HG03571 (cell line): ENCODE results near the gene DCLK2.

Experiments used
- ATAC-seq: cut with Tn5 transposase; IDR thresholded peaks from one replicate; pipeline ENCODE4 v1.9.1; 2021; ENCODE audit not compliant: unreplicated experiment

Gene DCLK2

GRCh38 chr4:150256225-150256620 lies 178.0 kb downstream of the DCLK2 start:
- no peak for ATAC-seq

GRCh38 chr4:150256841-150257730 lies 178.8 kb downstream of the DCLK2 start:
- ATAC-seq, result no peak

- no peak for ATAC-seq
Observed at GRCh38 chr4:150258569-150258968, 180.3 kb downstream of the DCLK2 start.

- no peak for ATAC-seq
Observed at GRCh38 chr4:150259861-150260567, 181.8 kb downstream of the DCLK2 start.

- no peak for ATAC-seq
Observed at GRCh38 chr4:150261571-150261970, 183.3 kb downstream of the DCLK2 start.

- ATAC-seq, result no peak
Observed at GRCh38 chr4:150262611-150263010, 184.4 kb downstream of the DCLK2 start.

GRCh38 chr4:150264595-150265161 lies 186.4 kb downstream of the DCLK2 start:
- no peak for ATAC-seq

- ATAC-seq, result no peak
Observed at GRCh38 chr4:150265806-150266205, 187.6 kb downstream of the DCLK2 start.

- ATAC-seq, result no peak
Observed at GRCh38 chr4:150268444-150268843, 190.2 kb downstream of the DCLK2 start.

- ATAC-seq, result no peak
Observed at GRCh38 chr4:150278206-150278605, 200.0 kb downstream of the DCLK2 start.

- no peak for ATAC-seq
Observed at GRCh38 chr4:150280081-150280895, 202.0 kb downstream of the DCLK2 start.

GRCh38 chr4:150280975-150281374 lies 202.7 kb downstream of the DCLK2 start:
- no peak for ATAC-seq

- ATAC-seq, result no peak
Observed at GRCh38 chr4:150283689-150284088, 205.4 kb downstream of the DCLK2 start.

- no peak for ATAC-seq
Observed at GRCh38 chr4:150286656-150287055, 208.4 kb downstream of the DCLK2 start.

GRCh38 chr4:150289198-150289597 lies 211.0 kb downstream of the DCLK2 start:
- no peak for ATAC-seq

- no peak for ATAC-seq
Observed at GRCh38 chr4:150289881-150290280, 211.6 kb downstream of the DCLK2 start.

GRCh38 chr4:150297861-150298474 lies 219.7 kb downstream of the DCLK2 start:
- no peak for ATAC-seq

- ATAC-seq, result no peak
Observed at GRCh38 chr4:150299816-150300215, 221.6 kb downstream of the DCLK2 start.

- ATAC-seq, result no peak
Observed at GRCh38 chr4:150302553-150302952, 224.3 kb downstream of the DCLK2 start.

- ATAC-seq, result no peak
Observed at GRCh38 chr4:150305995-150306394, 227.8 kb downstream of the DCLK2 start.

GRCh38 chr4:150306719-150307118 lies 228.5 kb downstream of the DCLK2 start:
- no peak for ATAC-seq
